SKM-1 (cell line): Measurements from ENCODE around the gene HMCN2.

Source experiments
- DNase-seq: peaks from one replicate; lab custom pipeline; 2025; ENCODE audit not compliant: unreplicated experiment; lab: John Stamatoyannopoulos, UW

The HMCN2 gene

DNA sequence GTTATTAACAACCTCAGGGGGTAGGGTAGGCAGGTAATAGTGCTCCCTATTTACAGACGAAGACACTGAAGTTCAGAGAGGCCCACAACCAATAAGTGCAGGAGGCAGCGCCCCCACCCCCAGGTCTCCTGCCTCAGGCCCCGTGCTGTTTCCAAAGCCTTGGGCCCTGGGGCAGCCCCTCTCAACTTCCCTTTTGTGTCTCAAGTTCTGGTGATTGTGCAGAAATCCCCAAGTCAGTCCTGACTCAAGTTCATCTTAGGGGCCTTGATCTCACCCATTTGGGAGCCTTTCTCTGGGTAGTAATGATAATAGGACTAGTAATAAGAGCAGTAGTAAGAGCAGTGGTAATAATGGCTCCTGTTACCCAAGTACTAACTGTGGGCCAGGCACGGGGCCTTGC is 143.7 kb downstream of the HMCN2 start:
- DNase-seq = no peak

- DNase-seq = no peak
Observed at GRCh38 chr9:130410443-130410842, 144.9 kb downstream of the HMCN2 start.

DNA sequence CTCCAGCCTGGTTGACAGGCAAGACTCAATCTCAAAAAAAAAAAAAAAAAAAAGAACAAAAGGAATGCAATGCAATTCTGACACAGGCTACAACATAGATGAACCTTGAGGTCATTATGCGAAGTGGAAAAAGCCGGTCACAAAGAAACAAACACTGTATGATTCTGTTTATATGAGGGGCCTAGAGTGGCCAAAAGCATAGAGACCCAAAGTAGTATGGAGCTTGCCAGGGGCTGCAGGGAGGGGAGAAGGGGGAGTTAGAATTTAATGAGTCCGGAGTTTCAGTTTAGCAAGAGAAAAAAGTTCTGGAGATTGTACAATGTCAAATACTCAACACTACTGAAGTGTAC is 146.0 kb downstream of the HMCN2 start:
- DNase-seq = no peak

DNA sequence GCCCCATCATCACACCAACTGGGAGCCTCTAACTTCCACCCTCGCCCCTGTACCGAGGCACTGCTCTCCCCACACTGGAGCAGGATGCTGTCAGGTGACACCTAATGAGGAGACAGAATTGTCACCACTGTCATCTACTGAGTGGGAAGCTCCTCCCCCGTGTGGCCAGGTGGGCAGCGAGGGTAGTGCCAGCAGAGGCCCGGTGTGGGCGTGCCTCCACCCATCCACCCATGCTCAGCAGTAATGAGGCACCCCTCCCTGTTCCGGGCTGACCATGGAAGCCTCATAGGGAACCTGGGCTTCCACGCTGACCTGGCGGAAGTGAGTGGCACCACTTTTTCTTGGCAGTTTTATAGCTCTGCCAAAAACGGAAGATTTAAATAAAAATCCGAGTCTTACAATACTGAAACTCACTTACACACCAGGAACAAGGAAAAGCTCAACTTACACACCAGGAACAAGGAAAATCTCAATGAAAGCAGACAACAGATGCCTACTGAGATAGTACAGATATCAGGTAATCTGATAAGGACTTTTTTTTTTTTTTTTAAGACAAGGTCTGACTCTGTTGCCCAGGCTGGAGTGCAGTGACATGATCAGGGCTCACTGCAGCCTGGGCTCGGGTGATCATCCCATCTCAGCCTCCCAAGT is 148.6 kb downstream of the HMCN2 start:
- DNase-seq = no peak

GRCh38 chr9:130414910-130415746 is 149.6 kb downstream of the HMCN2 start:
- DNase-seq = no peak

- DNase-seq = no peak
Observed at GRCh38 chr9:130417602-130418001, 152.0 kb downstream of the HMCN2 start.

DNA sequence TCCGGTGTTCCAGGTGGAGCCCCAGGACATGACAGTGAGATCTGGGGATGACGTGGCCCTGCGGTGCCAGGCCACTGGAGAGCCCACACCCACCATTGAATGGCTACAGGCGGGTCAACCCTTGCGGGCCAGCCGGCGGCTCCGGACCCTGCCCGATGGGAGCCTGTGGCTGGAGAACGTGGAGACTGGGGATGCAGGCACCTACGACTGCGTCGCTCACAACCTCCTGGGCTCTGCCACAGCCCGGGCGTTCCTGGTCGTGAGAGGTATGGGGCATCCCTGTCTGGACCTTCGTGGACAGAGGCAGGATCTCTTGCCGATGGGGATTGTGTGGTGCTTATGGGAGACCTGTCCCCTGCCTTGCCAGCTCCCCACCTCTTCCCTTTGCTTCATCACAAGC is 153.2 kb downstream of the HMCN2 start:
- DNase-seq = no peak

DNA sequence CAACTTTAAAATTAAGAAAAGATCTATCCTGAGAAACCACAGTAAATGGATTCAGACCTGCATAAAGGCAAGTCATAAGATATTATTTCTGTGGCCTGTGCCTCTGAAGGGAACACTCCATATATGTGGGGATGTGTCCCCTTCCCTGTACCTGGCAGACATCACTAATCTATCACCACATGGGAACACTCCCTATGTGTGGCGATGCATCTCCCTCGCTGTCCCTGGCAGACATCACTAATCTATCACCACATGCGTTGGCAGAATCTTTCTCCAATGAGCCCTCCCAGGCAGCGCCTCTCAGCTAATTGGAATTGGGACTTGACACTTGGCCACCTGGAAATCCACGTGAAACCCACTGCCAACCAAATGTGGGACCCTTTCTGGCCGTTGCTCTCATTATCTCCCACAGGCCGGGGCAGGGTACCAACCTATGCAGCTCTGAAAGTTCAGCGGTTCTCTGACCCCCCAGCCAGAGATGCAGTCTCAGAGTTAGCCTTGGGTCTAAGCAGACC is 154.0 kb downstream of the HMCN2 start:
- DNase-seq = no peak

DNA sequence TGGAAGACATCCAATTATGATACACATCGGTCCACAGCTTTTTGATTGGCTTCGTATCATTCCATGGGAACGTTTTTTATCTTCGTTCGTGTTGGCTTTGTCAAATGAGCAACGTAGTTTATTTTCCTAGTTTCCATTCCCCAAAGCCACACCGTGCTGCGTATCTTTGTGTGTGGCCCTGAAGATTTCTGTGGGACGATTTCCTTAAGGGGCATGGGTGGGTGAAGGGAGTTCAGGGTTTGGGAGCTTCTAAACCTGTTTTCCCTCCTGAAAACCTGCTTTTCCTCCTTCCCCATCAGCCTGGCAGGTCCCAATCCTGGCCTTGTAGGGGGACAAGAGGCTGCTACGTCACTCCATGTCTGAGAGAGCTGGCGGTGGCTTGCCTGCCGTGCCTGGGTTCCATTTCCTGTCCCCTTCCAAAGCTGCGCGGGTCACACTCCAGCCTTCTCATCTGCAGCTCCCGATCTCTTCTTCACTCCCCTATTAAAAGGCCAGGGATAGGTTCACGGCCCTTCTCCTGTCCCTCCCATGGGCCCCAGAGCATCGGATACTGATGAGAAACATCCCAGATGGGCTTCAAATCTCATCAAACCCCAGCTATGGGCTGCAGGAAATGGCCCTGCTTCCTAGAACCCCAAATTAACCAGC is 155.7 kb downstream of the HMCN2 start:
- no peak for DNase-seq

- no peak for DNase-seq
Observed at GRCh38 chr9:130421802-130422276, 156.3 kb downstream of the HMCN2 start.

GRCh38 chr9:130422546-130422945 is 157.0 kb downstream of the HMCN2 start:
- DNase-seq = no peak

GRCh38 chr9:130423272-130423671 is 157.7 kb downstream of the HMCN2 start:
- DNase-seq = no peak

DNA sequence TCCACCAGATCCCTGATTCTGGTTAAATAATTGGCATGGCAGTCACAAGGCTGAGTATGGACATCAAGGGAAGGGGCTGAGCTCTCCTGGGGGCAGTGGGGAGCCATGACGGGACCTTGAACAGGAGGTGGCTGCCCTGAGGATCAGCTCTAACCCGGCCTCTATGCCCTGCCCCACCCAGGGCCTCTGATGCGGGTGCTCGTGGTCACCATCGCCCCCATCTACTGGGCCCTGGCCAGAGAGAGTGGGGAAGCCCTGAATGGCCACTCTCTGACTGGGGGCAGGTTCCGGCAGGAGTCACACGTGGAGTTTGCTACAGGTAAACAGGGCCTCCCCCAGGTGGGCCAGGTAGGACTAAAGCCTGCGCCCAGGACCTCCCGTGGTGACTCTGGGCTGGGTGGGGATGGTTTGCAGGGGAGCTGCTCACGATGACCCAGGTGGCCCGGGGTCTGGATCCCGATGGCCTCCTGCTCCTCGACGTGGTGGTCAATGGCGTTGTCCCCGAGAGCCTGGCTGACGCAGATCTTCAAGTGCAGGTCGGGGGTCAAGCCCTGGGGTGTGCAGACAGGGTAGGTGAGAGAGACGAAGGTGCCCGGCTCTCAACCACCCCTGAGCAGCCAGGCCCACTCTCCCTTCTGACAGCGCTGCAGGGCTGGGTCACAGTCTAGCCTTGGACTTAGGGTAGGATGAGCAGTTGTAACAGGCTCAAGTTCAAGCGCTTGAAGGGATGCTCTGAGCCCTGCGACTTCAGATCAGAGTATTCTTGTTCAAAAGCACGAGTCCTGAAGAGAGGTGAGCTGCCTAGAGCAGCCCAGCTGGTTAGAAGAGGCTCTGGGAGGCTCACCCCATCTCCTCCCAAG is 159.3 kb downstream of the HMCN2 start:
- no peak for DNase-seq

GRCh38 chr9:130425741-130426466 is 160.3 kb downstream of the HMCN2 start:
- DNase-seq = no peak

- DNase-seq = no peak
Observed at GRCh38 chr9:130426467-130426773, 160.9 kb downstream of the HMCN2 start.

DNA sequence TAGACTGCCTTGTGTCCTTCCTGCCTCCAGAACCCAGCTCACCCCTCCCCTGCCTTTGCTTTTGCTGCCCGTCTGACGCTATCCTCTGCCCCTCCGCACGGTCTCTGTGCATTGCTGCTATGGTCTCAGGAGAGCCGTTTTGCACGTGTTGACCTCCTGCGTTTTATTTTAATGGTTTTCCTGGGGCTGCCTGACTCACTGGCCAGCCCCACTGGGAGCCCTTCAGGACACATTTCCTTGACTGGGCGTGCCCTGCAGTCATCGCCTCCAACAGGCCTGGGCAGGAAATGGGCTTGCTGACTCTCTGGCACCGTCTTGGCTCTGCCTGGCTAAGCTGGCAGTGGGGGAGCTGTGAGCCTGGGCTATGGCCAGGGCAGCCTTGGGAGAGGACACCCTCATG is 161.3 kb downstream of the HMCN2 start:
- no peak for DNase-seq

GRCh38 chr9:130427326-130427725 is 161.8 kb downstream of the HMCN2 start:
- no peak for DNase-seq

GRCh38 chr9:130428086-130428665 is 162.6 kb downstream of the HMCN2 start:
- DNase-seq = no peak

- no peak for DNase-seq
Observed at GRCh38 chr9:130429381-130429780, 163.8 kb downstream of the HMCN2 start.

- DNase-seq = no peak
Observed at GRCh38 chr9:130429831-130430230, 164.3 kb downstream of the HMCN2 start.
